Measurements from ENCODE around the gene CDKAL1.

CDKAL1 gene

GRCh38 chr6:20620043-20620442 is 85.8 kb downstream of the CDKAL1 start:
- no peaks in the 10 kb centered on the region for H3K27me3 ChIP-seq (ENCODE audit: low read depth, low read length)
- H3K4me2 ChIP-seq (ENCODE audit: low read length) = no peak overlapping the region
- no peaks in the 10 kb centered on the region for H3K36me3 ChIP-seq (replicated peaks; ENCODE audit: low read depth, low read length)
- no peak overlapping the region for H3K9ac ChIP-seq (ENCODE audit: low read length)
- H4K20me1 ChIP-seq (ENCODE audit: insufficient read depth, low read length) = no peaks in the 10 kb centered on the region
- H3K27ac ChIP-seq (ENCODE audit: low read length) = no peak overlapping the region
- H3K79me2 ChIP-seq (ENCODE audit: low read length) = no peaks in the 10 kb centered on the region
- TF ChIP-seq CTCF (IDR thresholded peaks at IDR 0.05; ENCODE audit: low read depth, low read length) = no peak
- no peak for TF ChIP-seq EZH2phosphoT487 (IDR thresholded peaks at IDR 0.05; ENCODE audit: low read depth)
- H3K4me3 ChIP-seq (ENCODE audit: low read length) = no peak overlapping the region
- no peak overlapping the region for H2AFZ ChIP-seq (ENCODE audit: low read depth, low read length)
- no peaks in the 10 kb centered on the region for H3K9me3 ChIP-seq (ENCODE audit: insufficient read depth, low read length)
- no peaks in the 10 kb centered on the region for H3K4me1 ChIP-seq (ENCODE audit: low read length)

GRCh38 chr6:20623761-20624160 is 89.5 kb downstream of the CDKAL1 start:
- no peaks in the 10 kb centered on the region for H3K36me3 ChIP-seq (replicated peaks; ENCODE audit: low read depth, low read length)
- no peak overlapping the region for H3K27ac ChIP-seq (ENCODE audit: low read length)
- no peaks in the 10 kb centered on the region for H3K79me2 ChIP-seq (ENCODE audit: low read length)
- H3K4me1 ChIP-seq (ENCODE audit: low read length) = no peaks in the 10 kb centered on the region
- no peaks in the 10 kb centered on the region for H3K27me3 ChIP-seq (ENCODE audit: low read depth, low read length)
- no peak overlapping the region for H3K4me2 ChIP-seq (ENCODE audit: low read length)
- no peak overlapping the region for H2AFZ ChIP-seq (ENCODE audit: low read depth, low read length)
- H3K9me3 ChIP-seq (ENCODE audit: insufficient read depth, low read length) = no peaks in the 10 kb centered on the region
- no peak overlapping the region for H3K9ac ChIP-seq (ENCODE audit: low read length)
- TF ChIP-seq CTCF (IDR thresholded peaks at IDR 0.05; ENCODE audit: low read depth, low read length) (no peak), EZH2phosphoT487 (IDR thresholded peaks at IDR 0.05; ENCODE audit: low read depth) (no peak)
- no peaks in the 10 kb centered on the region for H4K20me1 ChIP-seq (ENCODE audit: insufficient read depth, low read length)
- no peak overlapping the region for H3K4me3 ChIP-seq (ENCODE audit: low read length)

GRCh38 chr6:20626165-20626564 is 91.9 kb downstream of the CDKAL1 start:
- Histone ChIP-seq H3K4me3 (ENCODE audit: low read length) (no peak overlapping the region), H3K36me3 (replicated peaks; ENCODE audit: low read depth, low read length) (no peaks in the 10 kb centered on the region), H3K4me2 (ENCODE audit: low read length) (no peak overlapping the region), H3K79me2 (ENCODE audit: low read length) (no peaks in the 10 kb centered on the region), H3K27me3 (ENCODE audit: low read depth, low read length) (no peaks in the 10 kb centered on the region), H3K9ac (ENCODE audit: low read length) (no peak overlapping the region), H3K9me3 (ENCODE audit: insufficient read depth, low read length) (no peaks in the 10 kb centered on the region), H3K4me1 (ENCODE audit: low read length) (no peaks in the 10 kb centered on the region), H4K20me1 (ENCODE audit: insufficient read depth, low read length) (no peaks in the 10 kb centered on the region), H2AFZ (ENCODE audit: low read depth, low read length) (no peak overlapping the region), H3K27ac (ENCODE audit: low read length) (no peak overlapping the region)
- TF ChIP-seq EZH2phosphoT487 (IDR thresholded peaks at IDR 0.05; ENCODE audit: low read depth) (no peak), CTCF (IDR thresholded peaks at IDR 0.05; ENCODE audit: low read depth, low read length) (no peak)

- no peak overlapping the region for H3K4me2 ChIP-seq (ENCODE audit: low read length)
- H3K4me3 ChIP-seq (ENCODE audit: low read length) = no peak overlapping the region
- H3K27ac ChIP-seq (ENCODE audit: low read length) = no peak overlapping the region
- no peaks in the 10 kb centered on the region for H3K27me3 ChIP-seq (ENCODE audit: low read depth, low read length)
- no peaks in the 10 kb centered on the region for H4K20me1 ChIP-seq (ENCODE audit: insufficient read depth, low read length)
- H3K4me1 ChIP-seq (ENCODE audit: low read length) = no peaks in the 10 kb centered on the region
- H3K9me3 ChIP-seq (ENCODE audit: insufficient read depth, low read length) = no peaks in the 10 kb centered on the region
- no peak overlapping the region for H3K9ac ChIP-seq (ENCODE audit: low read length)
- no peaks in the 10 kb centered on the region; the same call in 1 of the 2 replicates for H3K79me2 ChIP-seq (ENCODE audit: low read length)
- TF ChIP-seq CTCF (IDR thresholded peaks at IDR 0.05; ENCODE audit: low read depth, low read length) = no peak
- no peak for TF ChIP-seq EZH2phosphoT487 (IDR thresholded peaks at IDR 0.05; ENCODE audit: low read depth)
- H2AFZ ChIP-seq (ENCODE audit: low read depth, low read length) = no peak overlapping the region
- H3K36me3 ChIP-seq (replicated peaks; ENCODE audit: low read depth, low read length) = no peaks in the 10 kb centered on the region
These were observed 95.3 kb downstream of the CDKAL1 start for GRCh38 chr6:20629509-20629908.
